ENCODE results near the gene HEATR3. TPM values are rescaled to one million over a fixed set of nuclear protein-coding genes. Genes with fewer than 3 reads are reported as not detected.

Gene HEATR3
- total and polyA plus RNA-seq, 2 donors (not counting 1 experiment from before 2014, with no cell fraction given): 15.0 to 23.9 TPM

- Histone ChIP-seq H3K79me2 (ENCODE audit: control insufficient read depth, insufficient read depth, low read length) (no peaks in the 10 kb centered on the region), H3K4me3 (replicated peaks in 1 of 4; ENCODE audit: control extremely low read depth in 1 of 4, insufficient read depth in 1 of 4, low read depth in 3 of 4, low read length in 4 of 4) (no peak overlapping the region), H3K27me3 (ENCODE audit: control insufficient read depth, insufficient read depth, low read length) (peaks cover 3% of the 10 kb centered on the region), H2AFZ (ENCODE audit: low read length) (no peak overlapping the region), H4K20me1 (ENCODE audit: control insufficient read depth, extremely low read depth, insufficient read depth, low read length) (no peaks in the 10 kb centered on the region), H3K9ac (ENCODE audit: insufficient read depth, low read length) (no peak overlapping the region), H3K27ac (ENCODE audit: insufficient read depth, low read length) (no peak overlapping the region), H3K9me3 (ENCODE audit: control insufficient read depth, insufficient read depth, low read depth, low read length) (no peaks in the 10 kb centered on the region), H3K36me3 (ENCODE audit: control insufficient read depth, insufficient read depth, low read length) (no peaks in the 10 kb centered on the region), H3K4me2 (ENCODE audit: extremely low read depth, insufficient read depth, low read length) (no peak overlapping the region), H3K4me1 (ENCODE audit: control insufficient read depth, extremely low read depth, insufficient read depth, low read length) (no peaks in the 10 kb centered on the region)
- DNase-seq (ENCODE audit: low read depth in 2 of 2): no peak
- TF ChIP-seq EZH2 (IDR thresholded peaks at IDR 0.05; ENCODE audit: low read length, missing control alignments) (no peak), CTCF (conservative IDR thresholded peaks at IDR 0.05 in 1 of 2, IDR thresholded peaks at IDR 0.05 in 1 of 2; ENCODE audit: low read depth in 1 of 2, low read length in 2 of 2) (no peak)
Measured at GRCh38 chr16:50136399-50136798, 70.6 kb downstream of the HEATR3 start.

GRCh38 chr16:50137268-50137667, 71.5 kb downstream of the HEATR3 start:
- H3K4me2 ChIP-seq (ENCODE audit: extremely low read depth, insufficient read depth, low read length): no peak overlapping the region
- H3K79me2 ChIP-seq (ENCODE audit: control insufficient read depth, insufficient read depth, low read length): no peaks in the 10 kb centered on the region
- no peak for DNase-seq (ENCODE audit: low read depth in 2 of 2)
- no peak overlapping the region for H3K9ac ChIP-seq (ENCODE audit: insufficient read depth, low read length)
- H3K36me3 ChIP-seq (ENCODE audit: control insufficient read depth, insufficient read depth, low read length): no peaks in the 10 kb centered on the region
- no peak overlapping the region for H3K4me3 ChIP-seq (replicated peaks in 1 of 4; ENCODE audit: control extremely low read depth in 1 of 4, insufficient read depth in 1 of 4, low read depth in 3 of 4, low read length in 4 of 4)
- TF ChIP-seq EZH2 (IDR thresholded peaks at IDR 0.05; ENCODE audit: low read length, missing control alignments): no peak
- no peak for TF ChIP-seq CTCF (conservative IDR thresholded peaks at IDR 0.05 in 1 of 2, IDR thresholded peaks at IDR 0.05 in 1 of 2; ENCODE audit: low read depth in 1 of 2, low read length in 2 of 2)
- H3K9me3 ChIP-seq (ENCODE audit: control insufficient read depth, insufficient read depth, low read depth, low read length): no peaks in the 10 kb centered on the region
- no peak overlapping the region for H2AFZ ChIP-seq (ENCODE audit: low read length)
- peaks cover 3% of the 10 kb centered on the region for H3K27me3 ChIP-seq (ENCODE audit: control insufficient read depth, insufficient read depth, low read length)
- H3K4me1 ChIP-seq (ENCODE audit: control insufficient read depth, extremely low read depth, insufficient read depth, low read length): no peaks in the 10 kb centered on the region
- no peak overlapping the region for H3K27ac ChIP-seq (ENCODE audit: insufficient read depth, low read length)
- no peaks in the 10 kb centered on the region for H4K20me1 ChIP-seq (ENCODE audit: control insufficient read depth, extremely low read depth, insufficient read depth, low read length)

GRCh38 chr16:50139580-50139979, 73.8 kb downstream of the HEATR3 start:
- DNase-seq (ENCODE audit: low read depth in 2 of 2): no peak
- Histone ChIP-seq H3K9me3 (ENCODE audit: control insufficient read depth, insufficient read depth, low read depth, low read length) (no peaks in the 10 kb centered on the region), H3K27ac (ENCODE audit: insufficient read depth, low read length) (no peak overlapping the region), H3K4me3 (replicated peaks in 1 of 4; ENCODE audit: control extremely low read depth in 1 of 4, insufficient read depth in 1 of 4, low read depth in 3 of 4, low read length in 4 of 4) (no peak overlapping the region), H3K9ac (ENCODE audit: insufficient read depth, low read length) (no peak overlapping the region), H3K36me3 (ENCODE audit: control insufficient read depth, insufficient read depth, low read length) (no peaks in the 10 kb centered on the region), H3K4me2 (ENCODE audit: extremely low read depth, insufficient read depth, low read length) (no peak overlapping the region), H3K4me1 (ENCODE audit: control insufficient read depth, extremely low read depth, insufficient read depth, low read length) (no peaks in the 10 kb centered on the region), H2AFZ (ENCODE audit: low read length) (no peak overlapping the region), H4K20me1 (ENCODE audit: control insufficient read depth, extremely low read depth, insufficient read depth, low read length) (no peaks in the 10 kb centered on the region), H3K79me2 (ENCODE audit: control insufficient read depth, insufficient read depth, low read length) (no peaks in the 10 kb centered on the region), H3K27me3 (ENCODE audit: control insufficient read depth, insufficient read depth, low read length) (peaks cover 3% of the 10 kb centered on the region)
- TF ChIP-seq CTCF (conservative IDR thresholded peaks at IDR 0.05 in 1 of 2, IDR thresholded peaks at IDR 0.05 in 1 of 2; ENCODE audit: low read depth in 1 of 2, low read length in 2 of 2): no peak
- no peak for TF ChIP-seq EZH2 (IDR thresholded peaks at IDR 0.05; ENCODE audit: low read length, missing control alignments)
